Measurements from ENCODE around the gene TOP1. TPM values are rescaled to one million over a fixed set of nuclear protein-coding genes. Genes with fewer than 3 reads are reported as not detected.

The TOP1 gene
- total RNA-seq, 8 experiments from 2014 or later: 20.6 to 99.6 (median 34.0) TPM

GRCh38 chr20:41045671-41046070, 17.0 kb downstream of the TOP1 start:
- no peak for ATAC-seq (replicated peaks in 6 of 8)
- in situ Hi-C loops (cut with MboI; ENCODE audit: low pct_unique_long_range_greater_than_20kb in 2 of 9, low sequenced_read_pairs in 9 of 9, unreplicated experiment in 9 of 9): no loop called here
- peaks cover 25 to 32% of the 10 kb centered on the region in 2 donors for H3K4me1 ChIP-seq (replicated peaks in 1 of 2)
- H3K4me3 ChIP-seq: no peak overlapping the region
- WGBS, 10 experiments: 68 to 100% (median 88%) methylated on average over 1 to 2 of the region's 2 CpGs; no CpG with 5 or more reads in 1 of the 10 experiments
- H3K27ac ChIP-seq: no peak overlapping the region

GRCh38 chr20:41046716-41047115, 18.1 kb downstream of the TOP1 start:
- ATAC-seq (replicated peaks in 6 of 8): no peak
- no peak overlapping the region for H3K27ac ChIP-seq
- H3K4me3 ChIP-seq: no peak overlapping the region
- 60 to 100% (median 83%) methylated on average over 1 to 2 of the region's 2 CpGs; no CpG with 5 or more reads in 3 of the 10 experiments for WGBS, 10 experiments
- H3K4me1 ChIP-seq (replicated peaks in 1 of 2): peaks cover 29 to 32% of the 10 kb centered on the region in 2 donors
- in situ Hi-C loops (cut with MboI; ENCODE audit: low pct_unique_long_range_greater_than_20kb in 2 of 9, low sequenced_read_pairs in 9 of 9, unreplicated experiment in 9 of 9): no loop called here

- ATAC-seq (replicated peaks in 6 of 8): peak in 6 of 8 experiments; percentile 7 to 22 (median 13)
- 33 to 78% (median 61%) methylated on average over 2 to 4 of the region's 5 CpGs; no CpG with 5 or more reads in 3 of the 10 experiments for WGBS, 10 experiments
- no peak overlapping the region for H3K4me3 ChIP-seq
- H3K27ac ChIP-seq: no peak overlapping the region
- H3K4me1 ChIP-seq (replicated peaks in 1 of 2): peaks cover 29 to 32% of the 10 kb centered on the region in 2 donors
- in situ Hi-C loops (cut with MboI; ENCODE audit: low pct_unique_long_range_greater_than_20kb in 2 of 9, low sequenced_read_pairs in 9 of 9, unreplicated experiment in 9 of 9): no loop called here
These were observed 18.8 kb downstream of the TOP1 start for GRCh38 chr20:41047279-41047974.

- in situ Hi-C loops (cut with MboI; ENCODE audit: low pct_unique_long_range_greater_than_20kb in 2 of 9, low sequenced_read_pairs in 9 of 9, unreplicated experiment in 9 of 9): no loop called here
- ATAC-seq (replicated peaks in 6 of 8): peak; percentile 38 to 65 (median 56)
These were observed 19.3 kb downstream of the TOP1 start for GRCh38 chr20:41047975-41048305.

GRCh38 chr20:41048461-41049301, 20.1 kb downstream of the TOP1 start:
- ATAC-seq (replicated peaks in 6 of 8): peak in 1 of 8 experiments; percentile 11
- Histone ChIP-seq H3K27ac (no peak overlapping the region), H3K4me3 (no peak overlapping the region), H3K4me1 (replicated peaks in 1 of 2) (peaks cover 27 to 29% of the 10 kb centered on the region in 2 donors)
- 20 to 67% (median 36%) methylated on average over 3 to 7 of the region's 7 CpGs for WGBS, 10 experiments
- in situ Hi-C loops (cut with MboI; ENCODE audit: low pct_unique_long_range_greater_than_20kb in 2 of 9, low sequenced_read_pairs in 9 of 9, unreplicated experiment in 9 of 9): no loop called here

More at GRCh38 chr20:41047975-41048305, 19.3 kb downstream of the TOP1 start:
- peaks cover 29 to 32% of the 10 kb centered on the region in 2 donors for H3K4me1 ChIP-seq (replicated peaks in 1 of 2)
- no peak overlapping the region for H3K27ac ChIP-seq
- H3K4me3 ChIP-seq: no peak overlapping the region
- WGBS, 10 experiments: 0 to 80% (median 23%) methylated on average over 1 of the region's 1 CpG; no CpG with 5 or more reads in 1 of the 10 experiments

- 17 to 60% (median 29%) methylated on average over 1 to 3 of the region's 3 CpGs; no CpG with 5 or more reads in 3 of the 10 experiments for WGBS, 10 experiments
- Histone ChIP-seq H3K27ac (no peak overlapping the region), H3K4me1 (replicated peaks in 1 of 2) (peaks cover 27 to 29% of the 10 kb centered on the region in 2 donors), H3K4me3 (no peak overlapping the region)
- in situ Hi-C loops (cut with MboI; ENCODE audit: low pct_unique_long_range_greater_than_20kb in 2 of 9, low sequenced_read_pairs in 9 of 9, unreplicated experiment in 9 of 9): no loop called here
- no peak for ATAC-seq (replicated peaks in 6 of 8)
These were observed 20.8 kb downstream of the TOP1 start for GRCh38 chr20:41049451-41049850.

GRCh38 chr20:41050361-41051008, 21.9 kb downstream of the TOP1 start:
- ATAC-seq (replicated peaks in 6 of 8): no peak
- in situ Hi-C loops (cut with MboI; ENCODE audit: low pct_unique_long_range_greater_than_20kb in 2 of 9, low sequenced_read_pairs in 9 of 9, unreplicated experiment in 9 of 9): no loop called here
- Histone ChIP-seq H3K27ac (no peak overlapping the region), H3K4me1 (replicated peaks in 1 of 2) (peaks cover 29 to 31% of the 10 kb centered on the region in 2 donors), H3K4me3 (no peak overlapping the region)
- 0 to 100% (median 35%) methylated on average over 1 of the region's 1 CpG; no CpG with 5 or more reads in 4 of the 10 experiments for WGBS, 10 experiments

- H3K4me1 ChIP-seq (replicated peaks in 1 of 2): peaks cover 29 to 31% of the 10 kb centered on the region in 2 donors
- in situ Hi-C loops (cut with MboI; ENCODE audit: low pct_unique_long_range_greater_than_20kb in 2 of 9, low sequenced_read_pairs in 9 of 9, unreplicated experiment in 9 of 9): no loop called here
- no peak overlapping the region for H3K27ac ChIP-seq
- WGBS, 10 experiments: 78 to 100% (median 89%) methylated on average over 2 to 5 of the region's 5 CpGs
- H3K4me3 ChIP-seq: no peak overlapping the region
- no peak for ATAC-seq (replicated peaks in 6 of 8)
These were observed 22.6 kb downstream of the TOP1 start for GRCh38 chr20:41051009-41051825.

- 66 to 96% (median 90%) methylated on average over 1 to 6 of the region's 6 CpGs for WGBS, 10 experiments
- Histone ChIP-seq H3K4me1 (replicated peaks in 1 of 2) (peaks cover 24 to 25% of the 10 kb centered on the region in 2 donors), H3K4me3 (no peak overlapping the region), H3K27ac (no peak overlapping the region)
- in situ Hi-C loops (cut with MboI; ENCODE audit: low pct_unique_long_range_greater_than_20kb in 2 of 9, low sequenced_read_pairs in 9 of 9, unreplicated experiment in 9 of 9): no loop called here
- ATAC-seq (replicated peaks in 6 of 8): no peak
These were observed 24.3 kb downstream of the TOP1 start for GRCh38 chr20:41052742-41053419.

GRCh38 chr20:41054070-41054846, 25.6 kb downstream of the TOP1 start:
- Histone ChIP-seq H3K4me3 (no peak overlapping the region), H3K27ac (no peak overlapping the region), H3K4me1 (replicated peaks in 1 of 2) (peaks cover 10 to 11% of the 10 kb centered on the region in 2 donors)
- 77 to 100% (median 96%) methylated on average over 2 to 7 of the region's 10 CpGs; no CpG with 5 or more reads in 3 of the 10 experiments for WGBS, 10 experiments
- ATAC-seq (replicated peaks in 6 of 8): no peak
- in situ Hi-C loops (cut with MboI; ENCODE audit: low pct_unique_long_range_greater_than_20kb in 2 of 9, low sequenced_read_pairs in 9 of 9, unreplicated experiment in 9 of 9): no loop called here

- in situ Hi-C loops (cut with MboI; ENCODE audit: low pct_unique_long_range_greater_than_20kb in 2 of 9, low sequenced_read_pairs in 9 of 9, unreplicated experiment in 9 of 9): no loop called here
- Histone ChIP-seq H3K4me1 (replicated peaks in 1 of 2) (peaks cover 6 to 7% of the 10 kb centered on the region in 2 donors), H3K27ac (no peak overlapping the region), H3K4me3 (no peak overlapping the region)
- 73 to 100% (median 87%) methylated on average over 1 to 2 of the region's 2 CpGs for WGBS, 10 experiments
- no peak for ATAC-seq (replicated peaks in 6 of 8)
These were observed 26.2 kb downstream of the TOP1 start for GRCh38 chr20:41054847-41055230.
